Measurements from ENCODE around the gene CDH19.

CDH19 gene

GRCh38 chr18:66616523-66616983 is 12.7 kb upstream of the CDH19 start:
- H3K4me3 ChIP-seq (ENCODE audit: low read depth, low read length), result no peak overlapping the region
- TF ChIP-seq CTCF (IDR thresholded peaks at IDR 0.05; ENCODE audit: low read depth, low read length), result no peak

GRCh38 chr18:66615176-66615575 is 11.3 kb upstream of the CDH19 start:
- TF ChIP-seq CTCF (IDR thresholded peaks at IDR 0.05; ENCODE audit: low read depth, low read length), result no peak
- H3K4me3 ChIP-seq (ENCODE audit: low read depth, low read length), result no peak overlapping the region

GRCh38 chr18:66607632-66608031 is 3.7 kb upstream of the CDH19 start:
- no peak overlapping the region for H3K4me3 ChIP-seq (ENCODE audit: low read depth, low read length)
- no peak for TF ChIP-seq CTCF (IDR thresholded peaks at IDR 0.05; ENCODE audit: low read depth, low read length)

GRCh38 chr18:66601649-66602048 is 2.2 kb downstream of the CDH19 start:
- H3K4me3 ChIP-seq (ENCODE audit: low read depth, low read length), result no peak overlapping the region
- TF ChIP-seq CTCF (IDR thresholded peaks at IDR 0.05; ENCODE audit: low read depth, low read length), result no peak

GRCh38 chr18:66599190-66599589 is 4.7 kb downstream of the CDH19 start:
- no peak overlapping the region for H3K4me3 ChIP-seq (ENCODE audit: low read depth, low read length)
- no peak for TF ChIP-seq CTCF (IDR thresholded peaks at IDR 0.05; ENCODE audit: low read depth, low read length)

GRCh38 chr18:66587430-66587829 is 16.5 kb downstream of the CDH19 start:
- no peak for TF ChIP-seq CTCF (IDR thresholded peaks at IDR 0.05; ENCODE audit: low read depth, low read length)
- no peak overlapping the region for H3K4me3 ChIP-seq (ENCODE audit: low read depth, low read length)

GRCh38 chr18:66582211-66582610 is 21.7 kb downstream of the CDH19 start:
- no peak overlapping the region for H3K4me3 ChIP-seq (ENCODE audit: low read depth, low read length)
- no peak for TF ChIP-seq CTCF (IDR thresholded peaks at IDR 0.05; ENCODE audit: low read depth, low read length)
